GM15510 (cell line): ENCODE data around the gene DNAJB14.

Source experiments
- POLR2A ChIP-seq: IDR thresholded peaks from 3 replicates; pipeline ENCODE4 v1.6.1; 2011; ENCODE audit warnings: borderline replicate concordance; ENCODE audit not compliant: insufficient read length; ENCODE audit errors: extremely low read depth

DNAJB14 gene

GRCh38 chr4:99861120-99861905 is 85.1 kb downstream of the DNAJB14 start:
- TF ChIP-seq POLR2A, result no peak

- TF ChIP-seq POLR2A, result no peak
Observed at GRCh38 chr4:99860521-99860920, 85.9 kb downstream of the DNAJB14 start.

- no peak for TF ChIP-seq POLR2A
Observed at GRCh38 chr4:99859618-99860017, 86.8 kb downstream of the DNAJB14 start.

GRCh38 chr4:99857307-99857706 is 89.1 kb downstream of the DNAJB14 start:
- no peak for TF ChIP-seq POLR2A

- no peak for TF ChIP-seq POLR2A
Observed at GRCh38 chr4:99856166-99856565, 90.3 kb downstream of the DNAJB14 start.

- no peak for TF ChIP-seq POLR2A
Observed at GRCh38 chr4:99855678-99856077, 90.7 kb downstream of the DNAJB14 start.

GRCh38 chr4:99853999-99854398 is 92.4 kb downstream of the DNAJB14 start:
- no peak for TF ChIP-seq POLR2A

- TF ChIP-seq POLR2A, result no peak
Observed at GRCh38 chr4:99853190-99853589, 93.2 kb downstream of the DNAJB14 start.

GRCh38 chr4:99852199-99852749 is 94.1 kb downstream of the DNAJB14 start:
- TF ChIP-seq POLR2A, result no peak

- no peak for TF ChIP-seq POLR2A
Observed at GRCh38 chr4:99848591-99849001, 97.8 kb downstream of the DNAJB14 start.

GRCh38 chr4:99847362-99847976 is 98.9 kb downstream of the DNAJB14 start:
- TF ChIP-seq POLR2A, result no peak

GRCh38 chr4:99846891-99847290 is 99.5 kb downstream of the DNAJB14 start:
- TF ChIP-seq POLR2A, result no peak
